Activated gamma-delta T cell (primary cell): ENCODE measurements around the gene ABI2.
"Not testable (repeated sequence)": the region's sequence is repeated elsewhere in the genome, so short reads cannot be mapped to it uniquely, and the experiment has no call there.

Experiments used
- DNase-seq: peaks from one replicate; lab custom pipeline; 2025; lab: John Stamatoyannopoulos, UW

ABI2 gene

DNA sequence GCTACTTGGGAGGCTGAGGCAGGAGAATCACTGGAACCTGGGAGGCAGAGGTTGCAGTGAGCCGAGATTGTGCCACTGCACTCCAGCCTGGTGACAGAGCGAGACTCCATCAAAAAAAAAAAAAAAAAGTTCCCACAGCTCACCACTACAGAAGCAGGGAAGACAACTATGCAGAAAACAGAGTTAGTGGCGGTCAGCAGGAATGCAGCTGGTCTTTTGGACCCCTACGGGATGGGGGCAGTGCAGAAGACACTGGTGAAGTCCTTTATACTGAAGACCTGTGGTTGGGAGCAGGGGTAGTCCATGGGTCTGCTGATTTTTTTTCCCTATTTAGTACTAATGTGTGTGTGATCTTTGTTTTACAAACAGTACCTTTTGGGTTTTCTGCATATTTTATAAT, 101.4 kb downstream of the ABI2 start:
- not testable (repeated sequence) for DNase-seq

DNA sequence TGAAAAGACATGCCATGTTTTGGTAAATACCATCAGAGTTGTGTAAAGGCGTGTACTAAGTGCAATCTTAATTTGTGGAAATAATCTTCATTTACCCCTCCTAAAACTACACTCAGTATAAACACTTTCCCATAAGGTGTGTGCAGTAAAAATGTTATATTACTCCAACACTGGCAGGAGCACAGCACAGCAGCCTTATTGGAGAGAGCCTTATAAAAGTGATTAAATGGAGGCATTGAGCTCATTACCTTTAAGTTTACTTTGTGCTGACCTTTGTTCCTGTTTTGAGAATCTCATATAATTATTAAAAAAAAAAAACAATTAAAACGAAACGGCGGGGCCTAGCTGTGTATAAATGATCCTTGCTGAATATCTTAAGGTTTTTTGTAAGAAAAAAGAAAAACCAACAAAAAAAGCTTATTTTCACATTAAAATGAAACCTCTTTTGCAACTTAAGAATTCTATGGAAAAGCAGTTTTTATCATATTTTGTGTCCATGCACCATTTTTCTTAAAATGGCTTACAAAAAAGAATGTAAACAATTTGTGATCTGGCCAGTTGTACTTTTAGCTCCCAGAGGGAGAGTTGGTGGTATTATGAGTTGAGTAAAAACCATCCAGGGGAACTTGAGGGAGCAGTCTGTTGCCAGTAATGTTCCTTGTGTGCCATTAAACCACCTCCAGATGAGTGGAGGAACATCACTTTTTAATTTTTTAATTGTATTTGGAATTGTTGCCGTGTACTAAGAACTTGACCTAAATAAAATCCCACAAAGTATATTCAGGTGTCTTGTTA, 103.4 kb downstream of the ABI2 start:
- no peak for DNase-seq

GRCh38 chr2:203432811-203433210, 104.6 kb downstream of the ABI2 start:
- no peak for DNase-seq

- DNase-seq, result no peak
These were observed 108.3 kb downstream of the ABI2 start for GRCh38 chr2:203436496-203436895.

- no peak for DNase-seq
These were observed 109.3 kb downstream of the ABI2 start for GRCh38 chr2:203437511-203437910.

DNA sequence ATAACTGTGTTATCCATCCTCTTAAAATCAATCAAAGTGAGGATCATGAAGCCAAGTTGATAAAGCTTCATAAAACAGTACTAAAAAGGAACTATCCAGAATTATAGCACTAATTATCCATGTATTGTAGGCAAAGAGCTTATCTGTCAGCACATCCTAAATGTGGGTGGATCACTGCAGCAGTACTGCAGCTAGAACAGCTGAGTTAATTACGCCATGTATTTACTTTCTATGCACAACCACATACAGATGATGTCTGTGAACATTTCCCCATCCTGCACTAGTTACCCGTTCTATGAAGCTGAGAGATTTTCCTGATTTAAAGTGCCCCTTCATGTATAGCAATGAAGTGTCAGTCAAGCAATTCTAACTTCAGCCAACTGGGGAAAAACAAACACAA, 110.3 kb downstream of the ABI2 start:
- no peak for DNase-seq

DNA sequence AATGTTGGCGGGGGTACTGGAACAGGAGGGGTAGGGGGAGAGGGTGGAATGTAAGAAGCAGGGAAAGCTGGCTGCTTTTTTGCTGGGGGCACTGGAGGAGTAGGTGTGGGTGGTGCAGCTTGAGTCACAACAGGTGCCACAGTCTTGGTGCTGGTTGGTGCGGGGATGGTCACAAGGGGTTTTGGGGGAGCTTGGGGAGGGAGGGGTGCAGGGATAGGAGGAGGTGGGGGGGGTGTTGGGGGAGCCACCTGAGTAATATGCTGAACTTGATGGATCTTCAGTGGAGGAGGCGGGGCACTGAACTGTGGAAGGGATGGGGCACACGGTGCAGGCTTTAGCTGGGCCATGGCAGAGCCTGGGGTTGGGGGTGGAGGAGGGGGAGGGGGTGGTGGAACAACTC, 112.5 kb downstream of the ABI2 start:
- no peak for DNase-seq

DNA sequence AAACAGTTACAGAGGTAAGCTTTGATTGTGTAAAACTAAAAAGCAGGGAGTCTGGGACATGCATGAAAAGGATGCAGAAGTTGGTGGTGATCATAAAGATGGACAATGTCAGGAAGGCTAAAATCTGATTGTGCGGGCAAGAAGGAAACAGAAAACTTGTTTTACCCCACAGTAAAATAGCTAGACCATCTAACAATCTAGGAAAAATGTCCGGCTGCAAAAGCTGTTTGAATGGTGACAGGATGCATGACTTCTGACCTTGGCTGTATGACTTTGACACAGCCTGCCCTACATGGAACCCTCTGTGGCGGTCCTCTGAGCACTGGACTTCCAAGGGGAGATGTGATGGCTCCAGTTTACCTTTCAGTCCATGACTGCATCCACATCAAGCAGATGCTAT, 113.3 kb downstream of the ABI2 start:
- DNase-seq, result no peak

- no peak for DNase-seq
These were observed 114.3 kb downstream of the ABI2 start for GRCh38 chr2:203442463-203442862.

- no peak for DNase-seq
These were observed 116.5 kb downstream of the ABI2 start for GRCh38 chr2:203444738-203445137.

DNA sequence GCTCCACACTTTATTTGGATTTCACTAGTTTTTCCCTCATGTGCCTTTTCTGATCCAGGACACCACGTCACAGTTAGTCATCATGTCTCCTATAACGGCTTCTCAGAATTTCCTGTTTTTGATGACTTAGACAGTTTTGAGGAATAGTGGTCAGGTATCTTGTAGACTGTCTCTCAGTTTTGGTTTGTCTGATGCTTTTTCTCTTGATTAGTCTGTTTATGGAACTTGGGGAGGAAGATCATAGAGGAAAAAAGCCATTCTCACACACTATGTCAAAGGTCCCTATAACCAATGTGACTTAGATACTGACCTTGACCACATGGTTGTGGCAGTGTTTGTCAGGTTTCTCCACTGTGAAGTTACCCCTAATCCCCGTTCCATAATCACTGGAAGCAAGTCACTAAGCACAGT, 117.9 kb downstream of the ABI2 start:
- DNase-seq, result no peak

GRCh38 chr2:203446780-203447179, 118.6 kb downstream of the ABI2 start:
- no peak for DNase-seq

GRCh38 chr2:203450561-203450960, 122.4 kb downstream of the ABI2 start:
- DNase-seq, result no peak

- DNase-seq, result no peak
These were observed 122.8 kb downstream of the ABI2 start for GRCh38 chr2:203451011-203451410.

DNA sequence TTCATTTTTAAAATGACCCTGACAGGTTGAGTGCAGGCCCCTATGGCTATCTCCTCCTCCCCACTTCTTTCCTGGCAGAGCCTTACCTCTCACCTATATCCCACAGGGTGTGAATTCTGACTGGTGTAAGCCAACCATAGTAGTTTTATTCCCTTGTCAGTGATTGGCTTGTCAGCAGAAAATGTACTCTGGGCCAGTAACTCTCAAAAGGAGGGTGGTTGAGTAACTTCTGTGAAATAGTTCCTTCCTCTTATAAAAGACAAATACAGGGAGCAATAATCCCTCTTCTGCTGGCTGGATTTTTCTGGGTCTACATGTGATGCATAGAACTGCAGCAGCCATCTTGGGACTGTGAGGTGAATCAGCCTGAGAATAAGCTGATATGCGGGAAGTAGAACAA, 123.5 kb downstream of the ABI2 start:
- no peak for DNase-seq

- no peak for DNase-seq
These were observed 125.8 kb downstream of the ABI2 start for GRCh38 chr2:203453858-203454451.

DNA sequence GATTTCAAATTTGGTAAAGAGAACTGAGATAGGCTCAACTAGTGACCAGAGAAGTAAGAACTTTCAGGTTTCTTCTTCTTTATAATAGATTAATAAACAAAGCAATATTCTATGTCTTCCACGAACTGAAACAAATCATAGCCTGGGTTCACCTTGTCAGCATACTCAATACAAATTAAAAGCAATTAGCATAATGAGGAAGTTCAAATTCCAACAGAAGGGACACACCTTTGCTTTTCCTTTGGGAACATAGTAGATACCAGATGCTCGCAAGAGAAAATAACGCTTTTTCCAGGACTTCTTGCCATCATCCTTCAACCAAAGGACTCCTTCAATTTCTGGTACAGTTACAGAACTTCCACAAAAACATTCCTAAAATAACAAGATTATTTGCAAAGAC, 127.0 kb downstream of the ABI2 start:
- DNase-seq, result no peak

DNA sequence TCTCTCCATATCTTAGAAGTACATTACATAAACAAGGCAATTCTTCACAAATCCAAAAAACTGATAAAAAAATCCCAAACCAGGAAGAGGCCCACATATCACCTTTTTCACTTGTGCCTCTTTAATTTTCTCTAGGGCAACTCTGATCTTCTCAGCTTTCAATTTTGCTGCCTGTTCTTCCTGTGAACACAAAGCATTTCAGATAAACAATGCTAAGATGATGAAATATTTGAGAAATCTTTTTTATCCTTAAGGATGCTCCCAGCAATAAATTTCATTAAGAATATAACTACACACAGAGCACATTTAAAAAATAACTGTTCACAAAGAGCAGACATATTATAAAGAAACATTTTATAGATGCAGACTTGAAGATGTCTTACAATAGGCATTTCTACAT, 133.6 kb downstream of the ABI2 start:
- DNase-seq, result no peak

- no peak for DNase-seq
These were observed 134.1 kb downstream of the ABI2 start for GRCh38 chr2:203462308-203462707.

DNA sequence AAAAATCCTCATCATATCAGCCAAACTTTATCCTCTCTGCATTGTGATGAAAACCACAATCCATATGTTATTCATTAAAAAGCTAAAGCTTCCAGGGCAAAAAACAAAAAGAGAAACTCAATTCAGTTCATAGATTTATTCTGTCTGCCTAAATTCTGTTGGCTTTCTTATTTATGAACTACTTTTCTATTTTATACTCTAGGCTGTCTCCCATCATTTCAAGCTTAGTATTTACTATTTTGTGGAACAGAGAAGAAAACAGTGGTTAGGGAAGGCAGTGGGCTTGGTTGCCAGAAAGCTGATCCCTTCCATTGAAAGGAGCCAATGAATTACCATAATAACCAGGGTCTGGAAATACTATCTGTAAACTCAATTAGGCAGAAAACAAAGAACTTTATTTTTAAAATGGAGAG, 135.1 kb downstream of the ABI2 start:
- DNase-seq, result no peak

GRCh38 chr2:203469546-203469945, 141.4 kb downstream of the ABI2 start:
- no peak for DNase-seq

- no peak for DNase-seq
These were observed 142.2 kb downstream of the ABI2 start for GRCh38 chr2:203470371-203470770.

DNA sequence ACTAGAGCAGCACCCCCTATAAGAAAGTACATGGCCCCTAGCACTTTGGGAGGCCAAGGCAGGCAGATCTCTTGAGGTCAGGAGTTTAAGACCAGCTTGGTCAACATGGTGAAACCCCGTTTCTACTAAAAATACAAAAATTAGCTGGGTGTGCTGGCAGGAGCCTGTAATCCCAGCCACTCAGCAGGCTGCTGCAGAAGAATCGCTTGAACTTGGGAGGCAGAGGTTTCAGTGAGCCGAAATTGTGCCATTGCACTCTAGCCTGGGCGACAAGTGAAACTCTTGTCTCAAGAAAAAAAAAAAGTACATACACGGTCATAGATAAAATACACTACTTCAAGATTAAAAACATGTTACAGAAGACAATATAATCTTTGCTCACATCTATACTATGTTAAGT, 143.1 kb downstream of the ABI2 start:
- no peak for DNase-seq

DNA sequence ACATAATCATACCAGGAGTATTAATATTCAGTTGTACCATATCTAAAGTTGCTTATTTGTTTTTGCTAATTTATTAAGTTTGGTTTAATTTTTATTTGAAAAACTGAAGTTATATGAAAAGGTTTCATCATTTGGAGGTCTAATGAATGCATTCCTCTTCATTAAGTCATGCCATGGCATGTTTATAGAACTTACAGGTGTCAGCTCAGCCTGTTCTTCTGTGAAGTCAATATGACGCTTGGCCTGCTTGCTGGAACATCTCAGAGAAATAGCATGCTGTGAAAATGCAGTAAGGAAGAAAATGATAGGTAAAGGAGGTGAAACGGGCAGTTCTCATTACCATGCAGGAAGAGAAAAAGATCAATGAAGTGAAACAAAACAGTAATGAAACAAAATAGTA, 148.7 kb downstream of the ABI2 start:
- DNase-seq, result no peak
